ENCODE results near the gene HSD11B1L.

DNA sequence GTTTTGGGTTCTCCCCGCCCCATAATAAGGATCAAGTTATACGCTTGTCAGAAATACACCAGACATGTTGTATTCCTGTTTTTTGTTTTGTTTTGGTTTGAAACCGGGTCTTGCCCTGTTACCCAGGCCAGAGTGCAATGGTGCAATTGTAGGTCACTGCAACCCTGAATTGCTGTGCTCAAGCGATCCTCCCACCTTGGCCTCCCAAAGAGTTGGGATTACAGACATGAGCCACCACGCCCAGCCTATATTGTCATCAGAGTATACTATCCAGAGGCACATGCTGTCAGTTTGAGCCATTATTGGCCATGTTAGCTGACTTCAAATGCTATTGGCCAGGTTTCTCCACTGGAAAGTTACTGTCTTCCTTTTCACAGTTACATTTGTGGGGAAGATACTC is 48.2 kb upstream of the HSD11B1L start:
- no peak for TF ChIP-seq CTCF (IDR thresholded peaks at IDR 0.05; ENCODE audit: insufficient read depth, low read length)
- TF ChIP-seq GABPA (IDR thresholded peaks at IDR 0.05; ENCODE audit: low read depth), result no peak
- no peak for TF ChIP-seq POLR2AphosphoS5 (IDR thresholded peaks at IDR 0.05; ENCODE audit: low read depth)
- TF ChIP-seq, protein P1, sequence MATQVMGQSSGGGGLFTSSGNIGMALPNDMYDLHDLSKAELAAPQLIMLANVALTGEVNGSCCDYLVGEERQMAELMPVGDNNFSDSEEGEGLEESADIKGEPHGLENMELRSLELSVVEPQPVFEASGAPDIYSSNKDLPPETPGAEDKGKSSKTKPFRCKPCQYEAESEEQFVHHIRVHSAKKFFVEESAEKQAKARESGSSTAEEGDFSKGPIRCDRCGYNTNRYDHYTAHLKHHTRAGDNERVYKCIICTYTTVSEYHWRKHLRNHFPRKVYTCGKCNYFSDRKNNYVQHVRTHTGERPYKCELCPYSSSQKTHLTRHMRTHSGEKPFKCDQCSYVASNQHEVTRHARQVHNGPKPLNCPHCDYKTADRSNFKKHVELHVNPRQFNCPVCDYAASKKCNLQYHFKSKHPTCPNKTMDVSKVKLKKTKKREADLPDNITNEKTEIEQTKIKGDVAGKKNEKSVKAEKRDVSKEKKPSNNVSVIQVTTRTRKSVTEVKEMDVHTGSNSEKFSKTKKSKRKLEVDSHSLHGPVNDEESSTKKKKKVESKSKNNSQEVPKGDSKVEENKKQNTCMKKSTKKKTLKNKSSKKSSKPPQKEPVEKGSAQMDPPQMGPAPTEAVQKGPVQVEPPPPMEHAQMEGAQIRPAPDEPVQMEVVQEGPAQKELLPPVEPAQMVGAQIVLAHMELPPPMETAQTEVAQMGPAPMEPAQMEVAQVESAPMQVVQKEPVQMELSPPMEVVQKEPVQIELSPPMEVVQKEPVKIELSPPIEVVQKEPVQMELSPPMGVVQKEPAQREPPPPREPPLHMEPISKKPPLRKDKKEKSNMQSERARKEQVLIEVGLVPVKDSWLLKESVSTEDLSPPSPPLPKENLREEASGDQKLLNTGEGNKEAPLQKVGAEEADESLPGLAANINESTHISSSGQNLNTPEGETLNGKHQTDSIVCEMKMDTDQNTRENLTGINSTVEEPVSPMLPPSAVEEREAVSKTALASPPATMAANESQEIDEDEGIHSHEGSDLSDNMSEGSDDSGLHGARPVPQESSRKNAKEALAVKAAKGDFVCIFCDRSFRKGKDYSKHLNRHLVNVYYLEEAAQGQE (IDR thresholded peaks at IDR 0.05; ENCODE audit: insufficient replicate concordance, low read depth), result no peak

Measured in HL-60 (cell line).